HEK293 (cell line): ENCODE data around the gene PTPRN2.

ENCODE experiments used
- CTCF ChIA-PET: fragments of 350-600 bp; formaldehyde crosslinking; extraction: SDS; loops from one replicate; lab custom pipeline; 2021; ENCODE audit warnings: antibody characterized with exemption; lab: Yijun Ruan, JAX
- POLR2A ChIA-PET: fragments of 300-600 bp; formaldehyde crosslinking; extraction: SDS; loops from one replicate; lab custom pipeline; 2020; ENCODE audit warnings: antibody characterized with exemption, inconsistent platforms; lab: Yijun Ruan, JAX
- H3K27ac ChIP-seq: fragments of 200-500 bp; sonication (Bioruptor generic); 2 replicates; pipeline ENCODE4 v1.5.1; 2014; ENCODE audit warnings: low read depth, low read length, control low read depth, inconsistent platforms; ENCODE audit errors: extremely low read depth
- H3K36me3 ChIP-seq, 2 experiments: fragments of 200-500 bp in 1 of 2; sonication (Bioruptor generic) in 1 of 2; 1 replicate in 1 of 2; 2 replicates in 1 of 2; pipeline ENCODE4 v1.5.1; 2014 to 2017; ENCODE audit warnings: inconsistent platforms in 2 of 2, low read length in 2 of 2; ENCODE audit not compliant: control insufficient read depth in 2 of 2, insufficient read depth in 1 of 2
- H3K4me1 ChIP-seq: fragments of 200-500 bp; sonication (Bioruptor generic); 2 replicates; pipeline ENCODE4 v1.5.1; 2014; ENCODE audit warnings: mild to moderate bottlenecking, low read length, inconsistent platforms; ENCODE audit not compliant: control insufficient read depth, insufficient read depth
- H3K4me3 ChIP-seq: 2 replicates; pipeline ENCODE4 v1.5.1; 2011; ENCODE audit warnings: low read depth, mild to moderate bottlenecking, control low read depth, low read length, moderate library complexity
- H3K9me3 ChIP-seq: fragments of 200-500 bp; sonication (Bioruptor generic); 2 replicates; pipeline ENCODE4 v1.5.1; 2014; ENCODE audit warnings: low read depth, low read length, inconsistent platforms; ENCODE audit not compliant: control insufficient read depth, insufficient read depth
- BCL11A ChIP-seq: fragments of 450-650 bp; formaldehyde crosslinking; IDR thresholded peaks from 2 replicates; pipeline ENCODE4 v1.5.1; 2016; ENCODE audit warnings: low read depth, missing biosample characterization, missing genetic modification characterization
- EGR2 ChIP-seq: fragments of 450-650 bp; formaldehyde crosslinking; IDR thresholded peaks from 2 replicates; pipeline ENCODE4 v1.5.1; 2016; ENCODE audit warnings: low read depth, missing biosample characterization, missing genetic modification characterization
- GLI4 ChIP-seq: fragments of 450-650 bp; formaldehyde crosslinking; IDR thresholded peaks from 2 replicates; pipeline ENCODE4 v1.5.1; 2016; ENCODE audit warnings: missing biosample characterization, missing genetic modification characterization
- PRDM6 ChIP-seq: fragments of 450-650 bp; formaldehyde crosslinking; IDR thresholded peaks from 2 replicates; pipeline ENCODE4 v1.5.1; 2017; ENCODE audit warnings: missing biosample characterization, missing genetic modification characterization
- TSHZ1 ChIP-seq: fragments of 450-650 bp; formaldehyde crosslinking; IDR thresholded peaks from 2 replicates; pipeline ENCODE4 v1.5.1; 2016; ENCODE audit warnings: missing biosample characterization, missing genetic modification characterization, borderline replicate concordance
- ZBTB26 ChIP-seq: fragments of 450-650 bp; formaldehyde crosslinking; optimal IDR thresholded peaks from 2 replicates; pipeline ENCODE3; 2016; ENCODE audit warnings: missing biosample characterization, mild to moderate bottlenecking, missing genetic modification characterization
- ZFHX2 ChIP-seq: fragments of 450-650 bp; formaldehyde crosslinking; conservative IDR thresholded peaks from 2 replicates; pipeline ENCODE4 v1.5.1; 2016; ENCODE audit warnings: missing biosample characterization, missing genetic modification characterization
- ZFP41 ChIP-seq: fragments of 450-650 bp; formaldehyde crosslinking; IDR thresholded peaks from 2 replicates; pipeline ENCODE4 v1.5.1; 2016; ENCODE audit warnings: missing biosample characterization, missing genetic modification characterization, borderline replicate concordance
- ZNF174 ChIP-seq: fragments of 450-650 bp; formaldehyde crosslinking; IDR thresholded peaks from 2 replicates; pipeline ENCODE4 v1.5.0; 2017; ENCODE audit warnings: missing biosample characterization, mild to moderate bottlenecking, missing genetic modification characterization
- ZNF324 ChIP-seq: fragments of 450-650 bp; formaldehyde crosslinking; IDR thresholded peaks from 2 replicates; pipeline ENCODE4 v1.5.1; 2016; ENCODE audit warnings: missing biosample characterization, missing genetic modification characterization
- ZNF341 ChIP-seq: fragments of 450-650 bp; formaldehyde crosslinking; IDR thresholded peaks from 2 replicates; pipeline ENCODE4; 2016; ENCODE audit warnings: low read depth, missing biosample characterization, missing genetic modification characterization
- ZNF354C ChIP-seq: fragments of 450-650 bp; formaldehyde crosslinking; IDR thresholded peaks from 2 replicates; pipeline ENCODE4 v1.5.1; 2016; ENCODE audit warnings: missing biosample characterization, missing genetic modification characterization, low read depth, borderline replicate concordance
- ZNF549 ChIP-seq: fragments of 450-650 bp; IDR thresholded peaks from 2 replicates; pipeline ENCODE4 v1.5.1; 2018; ENCODE audit warnings: missing biosample characterization, missing genetic modification characterization, mild to moderate bottlenecking, inconsistent platforms, moderate library complexity
- ZNF600 ChIP-seq: fragments of 450-650 bp; formaldehyde crosslinking; IDR thresholded peaks from 2 replicates; pipeline ENCODE4 v1.5.1; 2016; ENCODE audit warnings: missing biosample characterization, missing genetic modification characterization
- ZNF747 ChIP-seq: fragments of 450-650 bp; formaldehyde crosslinking; IDR thresholded peaks from 2 replicates; pipeline ENCODE4 v1.5.1; 2016; ENCODE audit warnings: missing biosample characterization, missing genetic modification characterization
- ZSCAN4 ChIP-seq: fragments of 450-650 bp; formaldehyde crosslinking; IDR thresholded peaks from 2 replicates; pipeline ENCODE4 v1.5.1; 2017; ENCODE audit warnings: missing biosample characterization, missing genetic modification characterization
- ZSCAN5A ChIP-seq: fragments of 450-650 bp; formaldehyde crosslinking; IDR thresholded peaks from 2 replicates; pipeline ENCODE4 v1.5.1; 2016; ENCODE audit warnings: missing biosample characterization, missing genetic modification characterization

The PTPRN2 gene

GRCh38 chr7:157817944-157818700, 769.5 kb downstream of the PTPRN2 start:
- ChIA-PET CTCF (no interaction called here), POLR2A (no interaction called here)
- H3K4me3 ChIP-seq = no peak overlapping the region
- H3K4me1 ChIP-seq = no peaks in the 10 kb centered on the region
- no peak overlapping the region for H3K27ac ChIP-seq
- TF ChIP-seq GLI4 (tag by site-specific recombination) (0 out of 2 replicates have a peak, but pooled peaks have one; percentile 19), ZNF341 (tag by site-specific recombination) (no peak), EGR2 (no peak), ZBTB26 (tag by site-specific recombination) (no peak), TSHZ1 (tag by site-specific recombination) (no peak), ZSCAN4 (peak; percentile 77)
- no peaks in the 10 kb centered on the region for H3K9me3 ChIP-seq
- H3K36me3 ChIP-seq = no peaks in the 10 kb centered on the region

GRCh38 chr7:157817433-157817832, 770.2 kb downstream of the PTPRN2 start:
- Histone ChIP-seq H3K4me3 (no peak overlapping the region), H3K9me3 (no peaks in the 10 kb centered on the region), H3K36me3 (no peaks in the 10 kb centered on the region), H3K27ac (no peak overlapping the region), H3K4me1 (no peaks in the 10 kb centered on the region)
- ChIA-PET POLR2A (no interaction called here), CTCF (no interaction called here)
- TF ChIP-seq ZFHX2 (tag by site-specific recombination) (no peak), ZNF600 (tag by site-specific recombination) (no peak), ZNF354C (tag by site-specific recombination) (no peak), ZNF747 (tag by site-specific recombination) (no peak), ZSCAN5A (tag by site-specific recombination) (no peak), BCL11A (tag by site-specific recombination) (no peak), ZNF549 (no peak), PRDM6 (tag by site-specific recombination) (no peak), ZNF324 (tag by site-specific recombination) (no peak), ZFP41 (no peak), ZNF174 (tag by site-specific recombination) (no peak)
